NCI-H187 treated with DMSO at 0.1 percent for 48 hours (cell line): ENCODE data around the gene MED28.
"Not testable (repeated sequence)": the region's sequence is repeated elsewhere in the genome, so short reads cannot be mapped to it uniquely, and the experiment has no call there.

Experiments
- DNase-seq: peaks from one replicate; lab custom pipeline; 2025; lab: John Stamatoyannopoulos, UW

Gene MED28, protein sequence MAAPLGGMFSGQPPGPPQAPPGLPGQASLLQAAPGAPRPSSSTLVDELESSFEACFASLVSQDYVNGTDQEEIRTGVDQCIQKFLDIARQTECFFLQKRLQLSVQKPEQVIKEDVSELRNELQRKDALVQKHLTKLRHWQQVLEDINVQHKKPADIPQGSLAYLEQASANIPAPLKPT

DNA sequence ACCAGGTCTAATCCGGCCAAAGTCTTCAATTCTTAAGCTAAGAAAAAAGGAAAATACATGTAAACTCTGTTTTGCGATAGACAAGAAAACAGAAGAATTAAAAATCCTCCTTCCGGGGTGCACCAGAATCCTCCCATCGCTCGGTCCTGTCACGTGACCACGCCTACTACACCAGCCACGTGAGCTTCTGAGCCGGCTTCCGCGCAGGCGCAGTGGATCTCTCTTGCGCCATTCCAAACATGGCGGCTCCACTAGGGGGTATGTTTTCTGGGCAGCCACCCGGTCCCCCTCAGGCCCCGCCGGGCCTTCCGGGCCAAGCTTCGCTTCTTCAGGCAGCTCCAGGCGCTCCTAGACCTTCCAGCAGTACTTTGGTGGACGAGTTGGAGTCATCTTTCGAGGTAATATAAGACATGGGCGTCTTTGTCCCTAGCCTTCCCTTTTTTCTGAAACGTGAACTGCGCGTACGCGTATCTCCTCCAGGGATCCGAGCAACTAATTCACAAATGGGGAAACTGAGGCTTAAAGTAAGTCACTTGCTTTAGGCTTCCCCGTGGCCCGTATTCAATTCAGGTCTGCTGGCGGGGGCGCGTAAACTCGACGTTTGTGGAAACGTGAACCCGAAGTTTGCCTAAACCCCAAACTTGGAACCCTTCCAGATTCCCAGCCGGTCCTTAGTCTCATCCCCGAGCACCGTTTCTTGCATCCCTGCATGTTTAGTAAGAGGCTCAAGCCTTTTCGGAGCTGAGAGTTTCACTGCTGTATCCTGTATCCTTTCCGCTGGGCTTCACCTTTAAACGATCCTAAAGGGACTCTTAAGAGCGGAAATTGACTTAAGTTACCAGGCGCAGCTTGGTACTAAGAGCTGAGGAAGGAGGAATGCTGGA is at the start of gene MED28:
TSS of gene MED28 (plus strand) at position 226 of the 884 bp plus-strand sequence. CDS start at position 240, 14 bp downstream.
- peak; percentile 76 for DNase-seq

DNA sequence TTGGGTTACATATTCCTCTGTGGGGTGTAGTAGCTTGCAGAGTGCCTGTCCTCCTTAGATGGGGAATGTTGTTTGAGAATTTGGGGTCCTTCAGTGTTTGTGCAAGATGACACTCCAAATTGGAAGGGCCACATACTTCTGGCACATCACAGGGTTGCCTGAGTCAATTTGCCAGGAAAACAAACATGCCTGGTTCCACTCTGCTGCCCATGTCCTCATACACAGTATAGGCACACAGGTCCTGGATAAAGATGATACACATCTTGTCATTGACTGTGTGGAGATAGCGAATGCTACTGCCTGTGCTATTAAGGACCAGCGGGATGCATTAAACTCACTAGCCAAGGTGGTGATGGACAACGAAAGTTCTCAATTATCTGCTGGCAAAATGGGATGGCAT is 48.6 kb upstream of the MED28 start:
- DNase-seq = no peak

DNA sequence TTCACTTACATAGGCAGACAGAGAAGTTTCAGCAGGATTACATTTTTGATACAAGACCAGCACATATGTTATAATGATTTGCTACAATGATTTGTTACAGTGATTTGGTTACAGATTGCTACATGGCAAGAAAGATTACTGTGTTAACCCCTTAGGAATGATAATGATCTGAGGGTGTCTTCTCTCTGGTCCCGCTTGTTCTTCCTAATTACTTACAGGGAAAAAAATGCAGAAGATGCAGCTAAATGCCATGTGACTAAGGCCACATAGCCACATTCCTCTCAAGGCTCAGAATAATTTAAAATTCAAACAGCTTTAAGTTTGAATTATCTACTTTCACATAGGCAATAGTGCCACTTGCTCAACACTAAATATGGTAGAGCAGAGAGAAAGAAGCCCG is 47.2 kb upstream of the MED28 start:
- no peak for DNase-seq

- no peak for DNase-seq
Observed at GRCh38 chr4:17574206-17574605, 40.2 kb upstream of the MED28 start.

DNA sequence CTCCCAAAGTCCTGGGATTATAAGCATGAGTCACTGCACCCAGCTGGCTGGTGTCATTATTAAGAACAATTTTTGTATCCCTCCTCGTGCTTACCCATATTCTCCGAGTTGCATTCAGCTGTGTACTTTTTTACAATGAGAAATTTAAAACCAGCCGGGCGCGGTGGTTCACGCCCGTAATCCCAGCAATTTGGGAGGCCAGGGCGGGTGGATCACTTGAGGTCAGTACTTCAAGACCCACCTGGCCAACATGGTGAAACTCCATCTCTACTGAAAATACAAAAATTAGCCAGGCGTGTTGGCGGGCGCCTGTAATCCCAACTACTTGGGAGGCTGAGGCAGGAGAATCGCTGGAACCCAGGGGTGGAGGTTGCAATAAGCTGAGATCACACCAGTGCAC is 39.3 kb upstream of the MED28 start:
- not testable (repeated sequence) for DNase-seq

DNA sequence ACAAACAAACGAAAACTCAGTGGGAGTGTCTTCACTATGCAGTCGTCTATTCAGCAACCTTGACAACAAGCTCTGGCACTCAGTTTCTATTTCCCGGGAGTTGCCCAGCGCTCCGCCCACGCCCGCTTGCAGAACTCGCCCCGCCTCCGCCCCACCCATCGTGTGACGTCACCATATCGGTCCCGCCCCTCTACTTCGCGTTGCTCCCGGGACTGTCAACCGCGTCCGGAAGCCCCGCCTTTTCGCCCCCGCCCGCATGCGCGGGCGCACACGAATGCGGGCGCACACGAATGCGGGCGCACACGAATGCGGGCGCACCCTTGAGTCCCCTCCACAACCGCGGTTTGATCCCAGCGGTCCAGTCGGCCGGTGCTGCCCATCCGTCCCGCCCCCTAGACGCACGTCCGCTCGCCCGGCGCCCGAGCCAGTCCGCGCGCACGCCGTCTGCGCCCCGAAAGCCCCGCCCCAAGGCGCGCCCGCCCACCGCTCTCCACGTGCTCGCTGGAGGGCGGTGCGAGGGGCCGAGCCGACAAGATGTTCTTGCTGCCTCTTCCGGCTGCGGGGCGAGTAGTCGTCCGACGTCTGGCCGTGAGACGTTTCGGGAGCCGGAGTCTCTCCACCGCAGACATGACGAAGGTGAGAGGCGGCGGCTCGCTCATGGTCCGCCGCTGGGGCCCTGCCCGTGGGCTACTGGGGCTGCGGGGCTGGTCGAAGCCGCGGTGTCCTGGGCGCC is 37.3 kb upstream of the MED28 start, which contains the start of gene LAP3:
TSS of gene LAP3 (plus strand) at position 267 of the 733 bp plus-strand sequence. CDS start at position 535, 268 bp downstream.
- DNase-seq = peak; percentile 84

DNA sequence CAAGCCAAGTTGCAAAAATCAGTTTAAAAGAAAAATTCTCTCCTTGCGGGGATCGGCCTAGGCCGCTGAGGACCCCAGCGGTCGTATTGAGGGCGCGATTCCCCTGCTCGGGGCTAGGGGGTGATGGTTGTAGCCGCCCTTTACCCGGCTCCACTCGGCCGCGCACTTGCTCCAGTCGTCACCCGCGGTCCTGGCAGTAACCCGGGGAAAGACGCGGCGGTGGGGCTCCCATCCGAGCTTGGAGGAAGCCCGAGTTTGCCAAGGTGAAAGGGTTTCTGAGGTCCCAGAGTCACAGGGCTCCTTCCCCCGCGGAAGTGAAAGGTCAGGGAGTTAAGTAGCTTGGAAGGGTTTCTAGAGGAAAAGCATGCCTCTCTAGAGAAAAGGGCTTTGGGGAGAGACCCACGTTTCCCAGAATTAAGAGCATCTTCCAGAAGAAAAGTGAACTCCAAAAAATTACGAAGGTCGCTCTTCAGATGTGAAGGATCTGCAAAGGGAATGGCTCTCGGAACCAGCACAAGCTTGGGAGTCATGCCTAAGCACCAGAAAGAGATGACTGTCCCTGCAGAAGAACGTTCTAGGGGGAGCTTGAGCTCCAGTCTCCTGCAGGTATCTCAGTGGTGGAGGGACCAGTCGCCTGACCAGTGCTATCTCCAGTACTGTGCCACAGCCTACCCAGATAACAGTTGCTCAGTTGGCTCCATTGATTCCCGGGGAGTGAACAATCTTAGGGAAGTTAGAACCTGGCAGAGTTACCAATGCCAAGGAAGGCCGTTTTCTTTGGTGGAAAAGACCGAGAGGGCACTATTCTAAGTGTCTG is 36.6 kb upstream of the MED28 start:
- no peak for DNase-seq

- no peak for DNase-seq
Observed at GRCh38 chr4:17578482-17578891, 36.0 kb upstream of the MED28 start.

DNA sequence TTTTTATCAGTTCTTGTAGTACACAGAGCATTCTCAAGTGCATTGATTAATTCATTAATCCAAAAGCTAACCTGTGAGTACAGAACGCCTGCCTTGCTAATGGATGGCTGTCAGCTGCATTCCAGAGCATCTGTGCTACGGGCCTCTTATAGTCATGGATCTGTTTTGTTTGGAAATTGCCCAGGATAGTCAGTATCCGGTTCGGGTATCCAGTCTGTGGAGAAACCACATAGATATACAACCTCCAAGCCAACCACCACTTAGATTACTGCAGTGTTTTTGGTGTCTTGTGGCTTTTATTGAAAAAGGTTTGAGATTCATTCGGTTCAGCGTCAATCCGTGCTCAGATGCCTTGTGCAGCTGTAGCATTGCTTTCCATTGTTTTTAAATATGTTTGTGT is 33.5 kb upstream of the MED28 start:
- no peak for DNase-seq

DNA sequence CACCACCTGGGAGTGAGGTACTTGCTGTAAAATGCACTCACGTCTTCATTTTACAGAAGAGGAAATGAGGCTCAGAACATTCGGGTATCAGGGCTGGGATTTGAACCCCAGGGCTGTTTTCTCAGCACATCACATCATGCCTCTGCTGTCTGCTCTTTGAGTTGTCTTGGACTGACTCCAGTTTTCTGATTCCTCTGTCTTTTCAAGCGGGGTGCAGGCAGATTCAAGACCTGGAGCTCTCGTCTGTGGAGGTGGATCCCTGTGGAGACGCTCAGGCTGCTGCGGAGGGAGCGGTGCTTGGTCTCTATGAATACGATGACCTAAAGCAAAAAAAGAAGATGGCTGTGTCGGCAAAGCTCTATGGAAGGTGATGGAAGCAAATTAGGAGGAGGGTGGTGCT is 31.2 kb upstream of the MED28 start:
- no peak for DNase-seq

- DNase-seq = no peak
Observed at GRCh38 chr4:17583941-17584340, 30.5 kb upstream of the MED28 start.

DNA sequence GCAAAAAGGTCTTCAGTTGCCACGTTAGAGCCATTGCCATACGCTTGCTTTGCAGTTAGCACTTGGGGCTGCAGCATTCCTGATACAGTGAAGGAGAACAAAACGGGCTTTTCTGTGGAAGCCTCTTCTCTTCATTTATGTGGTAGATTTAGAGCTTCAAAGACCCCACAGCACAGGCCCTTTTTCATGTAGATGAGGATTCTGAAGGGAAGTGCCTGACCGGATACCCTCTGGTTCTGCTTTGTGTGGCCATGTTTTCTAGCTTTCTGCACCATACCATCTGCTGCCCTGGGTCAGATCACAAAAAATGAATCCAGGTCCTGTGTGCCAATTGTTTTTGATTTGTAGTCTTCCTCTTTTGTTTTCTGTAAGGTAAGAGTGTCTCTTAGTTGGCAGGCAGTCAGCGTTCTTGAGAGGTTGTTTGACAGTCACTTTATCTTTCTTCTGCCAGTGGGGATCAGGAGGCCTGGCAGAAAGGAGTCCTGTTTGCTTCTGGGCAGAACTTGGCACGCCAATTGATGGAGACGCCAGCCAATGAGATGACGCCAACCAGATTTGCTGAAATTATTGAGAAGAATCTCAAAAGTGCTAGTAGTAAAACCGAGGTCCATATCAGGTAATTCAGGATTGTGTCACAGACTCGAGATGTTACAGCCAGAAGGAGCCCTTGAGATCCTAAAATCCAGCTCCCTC is 29.8 kb upstream of the MED28 start:
- DNase-seq = no peak

GRCh38 chr4:17587094-17587822 is 27.2 kb upstream of the MED28 start:
- no peak for DNase-seq

- no peak for DNase-seq
Observed at GRCh38 chr4:17589355-17589754, 25.1 kb upstream of the MED28 start.

DNA sequence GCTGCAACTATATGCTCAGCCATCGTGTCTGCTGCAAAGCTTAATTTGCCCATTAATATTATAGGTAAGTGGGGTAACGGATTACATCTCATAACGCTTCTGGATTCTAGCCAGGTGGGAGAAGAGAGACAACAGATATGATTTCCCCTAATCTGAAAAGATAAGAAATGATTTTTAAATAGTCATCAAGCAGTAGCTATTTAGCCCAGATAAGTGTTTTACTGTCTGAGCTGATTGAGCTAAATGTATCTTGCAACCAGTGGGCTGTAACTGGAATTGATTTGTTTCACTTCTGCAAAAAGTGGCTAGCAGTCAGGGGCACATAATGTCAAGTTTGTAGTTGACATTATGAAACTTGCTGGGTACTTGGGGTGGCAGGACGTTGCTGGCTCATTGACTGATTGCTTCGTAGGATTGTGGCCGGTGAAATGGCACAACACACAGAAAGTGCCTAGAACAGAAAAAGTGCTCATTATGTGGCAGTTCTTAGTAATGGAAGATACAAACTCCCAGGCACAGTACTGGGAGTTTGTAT is 18.9 kb upstream of the MED28 start:
- no peak for DNase-seq

GRCh38 chr4:17597517-17597916 is 16.9 kb upstream of the MED28 start:
- no peak for DNase-seq

DNA sequence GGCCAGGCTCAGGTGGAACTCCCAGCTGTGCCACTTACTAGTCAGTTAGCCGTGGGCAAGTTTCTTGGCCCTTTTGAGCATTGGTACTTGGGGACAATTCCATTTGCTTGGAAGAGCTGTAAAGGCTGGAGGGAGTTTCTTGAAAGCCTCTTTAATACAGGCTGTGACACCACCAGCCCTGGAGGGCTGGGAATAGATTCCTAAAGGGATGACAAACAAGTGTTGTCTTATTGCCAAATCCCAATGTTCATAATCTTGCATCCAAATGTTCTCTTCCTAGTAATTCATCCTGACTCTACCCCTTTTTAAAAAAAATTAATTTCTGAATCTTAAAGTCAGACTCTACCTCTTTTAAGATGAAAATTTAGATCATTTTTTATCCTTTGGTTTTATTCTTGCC is 14.6 kb upstream of the MED28 start:
- no peak for DNase-seq

- DNase-seq = no peak
Observed at GRCh38 chr4:17605236-17605635, 9.2 kb upstream of the MED28 start.

DNA sequence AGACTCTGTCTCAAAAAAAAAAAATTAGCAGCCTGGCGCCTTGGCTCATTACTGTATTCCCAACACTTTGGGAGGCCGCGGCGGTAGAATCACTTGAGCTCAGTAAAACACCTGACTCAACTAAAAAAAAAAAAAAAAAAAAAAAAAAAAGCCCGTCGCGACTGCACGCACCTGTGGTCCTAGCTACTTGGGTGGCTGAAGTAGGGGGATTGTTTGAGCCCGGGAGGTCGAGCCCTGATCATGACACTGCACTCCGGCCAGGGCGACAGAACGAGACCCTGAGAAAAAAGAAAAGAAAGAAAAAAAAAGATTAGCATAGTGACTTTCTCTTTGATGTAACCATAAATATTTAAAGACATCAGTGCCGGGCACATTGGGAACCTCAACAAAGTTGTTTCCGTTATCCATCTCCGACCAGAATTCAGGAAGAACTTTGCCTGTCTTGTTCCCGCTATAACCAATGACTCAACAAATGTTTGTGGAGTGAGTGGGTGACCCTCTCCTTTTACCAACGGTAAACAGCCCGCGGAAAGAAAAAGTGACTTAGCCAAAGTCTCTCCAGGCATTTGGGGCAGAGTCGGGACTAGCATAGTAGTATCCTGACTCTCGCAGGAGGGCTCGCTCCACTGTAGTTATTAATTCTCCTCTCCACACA is 553 bp upstream of the MED28 start:
- DNase-seq = no peak

DNA sequence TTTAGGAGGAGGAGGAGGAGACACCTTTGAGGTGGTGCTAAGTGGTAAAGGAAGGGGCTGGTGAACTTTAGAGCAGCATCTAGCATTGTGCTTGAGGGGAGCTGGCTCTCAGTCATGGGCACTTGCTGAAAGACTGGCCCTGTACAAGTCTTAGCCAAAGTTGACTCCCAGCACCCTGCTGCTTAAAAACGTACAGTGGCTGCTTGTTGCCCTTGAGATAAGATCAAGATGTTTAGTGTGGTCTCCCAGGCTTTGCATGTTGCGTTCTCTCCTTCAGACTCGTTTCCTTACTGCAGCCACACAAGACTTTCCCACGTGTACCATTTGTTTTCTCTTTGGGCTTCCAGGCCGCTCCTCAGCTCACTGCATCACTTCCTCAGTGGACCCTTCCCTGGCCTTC is 1.8 kb downstream of the MED28 start:
- no peak for DNase-seq
